K562 treated with DMSO at 1 percent for 12 hours (cell line): ENCODE measurements around the gene KLHL5. TPM values are rescaled to one million over a fixed set of nuclear protein-coding genes. Genes with fewer than 3 reads are reported as not detected.

Experiments
- total RNA-seq: library from RNA; unstranded; fragments of 300-600 nt; gene quantifications from 2 replicates; pipeline ENCODE4 v1.2.3, GENCODE V29; 2022; ENCODE audit not compliant: insufficient read depth

The KLHL5 gene, protein sequence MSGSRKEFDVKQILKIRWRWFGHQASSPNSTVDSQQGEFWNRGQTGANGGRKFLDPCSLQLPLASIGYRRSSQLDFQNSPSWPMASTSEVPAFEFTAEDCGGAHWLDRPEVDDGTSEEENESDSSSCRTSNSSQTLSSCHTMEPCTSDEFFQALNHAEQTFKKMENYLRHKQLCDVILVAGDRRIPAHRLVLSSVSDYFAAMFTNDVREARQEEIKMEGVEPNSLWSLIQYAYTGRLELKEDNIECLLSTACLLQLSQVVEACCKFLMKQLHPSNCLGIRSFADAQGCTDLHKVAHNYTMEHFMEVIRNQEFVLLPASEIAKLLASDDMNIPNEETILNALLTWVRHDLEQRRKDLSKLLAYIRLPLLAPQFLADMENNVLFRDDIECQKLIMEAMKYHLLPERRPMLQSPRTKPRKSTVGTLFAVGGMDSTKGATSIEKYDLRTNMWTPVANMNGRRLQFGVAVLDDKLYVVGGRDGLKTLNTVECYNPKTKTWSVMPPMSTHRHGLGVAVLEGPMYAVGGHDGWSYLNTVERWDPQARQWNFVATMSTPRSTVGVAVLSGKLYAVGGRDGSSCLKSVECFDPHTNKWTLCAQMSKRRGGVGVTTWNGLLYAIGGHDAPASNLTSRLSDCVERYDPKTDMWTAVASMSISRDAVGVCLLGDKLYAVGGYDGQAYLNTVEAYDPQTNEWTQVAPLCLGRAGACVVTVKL
- 20.2 and 39.5 TPM in 2 replicates for total RNA-seq

GRCh38 chr4:39062094-39062769, at the start of gene KLHL5:
TSS of gene KLHL5 (plus strand) at chr4:39062232. CDS start at chr4:39062653, 421 bp downstream.

GRCh38 chr4:39032218-39033085, 29.6 kb upstream of the KLHL5 start, which contains the start of gene TMEM156:
TSS of gene TMEM156 (minus strand) at chr4:39032409. CDS start at chr4:39032313, 96 bp downstream.

Other genes with a start within 250 kb of the KLHL5 start
- gene TLR6, start 205.4 kb upstream of the KLHL5 start, total RNA-seq, result 0.33 and 1.2 TPM in 2 replicates
- gene FAM114A1, start 194.4 kb upstream of the KLHL5 start, total RNA-seq, result 3.6 and 12.4 TPM in 2 replicates
- gene TMEM156, start 29.8 kb upstream of the KLHL5 start, total RNA-seq, result 5.3 and 5.7 TPM in 2 replicates
- gene WDR19, start 120.3 kb downstream of the KLHL5 start, total RNA-seq, result 5.6 and 19.4 TPM in 2 replicates